Renal cortical epithelial cell (primary cell): ENCODE results near the gene APBA3. TPM values are rescaled to one million over a fixed set of nuclear protein-coding genes. Genes with fewer than 3 reads are reported as not detected.
A peak's percentile ranks its signal among the peaks of the same experiment; 100 is the strongest.

Experiments used
- DNase-seq: peaks from one replicate; pipeline ENCODE4 v3.0.0-alpha.2; 2011; ENCODE audit warnings: low read depth
- total RNA-seq: library from RNA; depleted of rRNA; stranded (reverse); fragments of >200 nt; gene quantifications from 2 replicates; pipeline ENCODE4 v1.2.3, GENCODE V29; 2014

Gene APBA3
- total RNA-seq, 1 donor from 2014 or later: 24.7 TPM

GRCh38 chr19:3748965-3749364 is 12.5 kb downstream of the APBA3 start:
- DNase-seq: no peak

GRCh38 chr19:3746371-3747056 is 15.0 kb downstream of the APBA3 start:
- DNase-seq: no peak

GRCh38 chr19:3745363-3746045 is 16.0 kb downstream of the APBA3 start:
- no peak for DNase-seq

GRCh38 chr19:3743486-3743885 is 18.0 kb downstream of the APBA3 start:
- no peak for DNase-seq

GRCh38 chr19:3740431-3740830 is 21.1 kb downstream of the APBA3 start:
- no peak for DNase-seq

- no peak for DNase-seq
Observed at GRCh38 chr19:3738477-3739220, 22.8 kb downstream of the APBA3 start.

GRCh38 chr19:3737487-3738205 is 23.8 kb downstream of the APBA3 start:
- no peak for DNase-seq

GRCh38 chr19:3736106-3736724 is 25.3 kb downstream of the APBA3 start:
- no peak for DNase-seq

- no peak for DNase-seq
Observed at GRCh38 chr19:3734310-3734600, 27.2 kb downstream of the APBA3 start.

GRCh38 chr19:3733549-3734309 is 27.8 kb downstream of the APBA3 start:
- no peak for DNase-seq

GRCh38 chr19:3732108-3732507 is 29.4 kb downstream of the APBA3 start:
- DNase-seq: no peak

- DNase-seq: no peak
Observed at GRCh38 chr19:3730457-3730958, 31.0 kb downstream of the APBA3 start.

GRCh38 chr19:3725640-3726310 is 35.7 kb downstream of the APBA3 start:
- DNase-seq: peak; percentile 44

GRCh38 chr19:3725121-3725520 is 36.4 kb downstream of the APBA3 start:
- no peak for DNase-seq

- no peak for DNase-seq
Observed at GRCh38 chr19:3723883-3724282, 37.6 kb downstream of the APBA3 start.

- no peak for DNase-seq
Observed at GRCh38 chr19:3723110-3723488, 38.4 kb downstream of the APBA3 start.

GRCh38 chr19:3722443-3723109 is 38.9 kb downstream of the APBA3 start:
- no peak for DNase-seq

- DNase-seq: no peak
Observed at GRCh38 chr19:3721887-3722442, 39.5 kb downstream of the APBA3 start.

- peak; percentile 36 for DNase-seq
Observed at GRCh38 chr19:3721131-3721886, 40.2 kb downstream of the APBA3 start.
